Measurements from ENCODE around the gene SH3D21.

Gene SH3D21

DNA sequence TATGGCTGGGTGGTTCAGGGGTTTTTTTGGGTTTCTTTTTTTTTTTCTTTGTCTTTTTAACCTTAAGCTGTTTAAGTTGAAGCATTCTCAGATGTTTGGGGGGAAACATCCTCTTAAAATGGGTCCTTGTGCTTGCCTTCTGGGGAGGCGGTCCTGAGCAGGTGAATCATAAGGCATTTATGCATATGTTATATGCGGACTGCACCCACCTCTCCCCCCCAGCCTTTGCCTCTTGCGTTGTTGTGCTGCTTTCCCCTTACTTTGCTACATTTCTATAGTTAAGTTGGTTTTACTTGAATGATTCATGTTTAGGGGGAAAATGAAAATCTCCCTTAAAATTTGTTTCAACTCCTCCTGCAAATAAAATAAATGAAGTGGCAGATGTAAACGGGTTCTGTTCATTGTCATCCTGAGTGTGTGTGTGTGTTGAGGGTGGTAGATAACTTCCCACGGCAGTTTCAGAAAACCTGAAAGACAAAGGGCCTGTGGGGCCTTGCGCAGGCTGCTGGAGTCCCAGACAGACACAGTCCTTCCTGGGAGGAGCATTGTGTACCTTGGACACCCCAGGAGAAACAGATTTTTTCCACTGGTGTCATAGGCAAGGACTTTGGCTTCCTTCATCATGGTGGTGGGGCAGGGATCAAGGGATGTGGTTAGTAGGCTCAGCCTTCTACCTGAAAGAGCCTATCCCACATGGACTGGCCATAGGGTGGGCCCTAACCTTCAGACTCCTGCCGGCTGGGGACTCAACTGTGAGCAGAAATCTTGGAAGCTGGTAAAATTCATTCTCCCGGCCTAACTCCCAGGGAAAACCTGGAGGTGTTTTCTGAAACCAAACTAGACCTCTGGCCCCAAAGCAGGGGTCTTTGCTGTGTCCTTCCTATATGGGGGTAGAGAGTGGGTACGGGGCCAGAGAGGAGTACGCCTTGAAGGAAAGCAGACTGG, 926 bp upstream of the SH3D21 start:
- Histone ChIP-seq H3K79me1 (replicated peaks; ENCODE audit: low read length, poor library complexity, severe bottlenecking) (peaks cover 39% of the 10 kb centered on the region), H3K4me2 (ENCODE audit: low read length, poor library complexity, severe bottlenecking) (no peak overlapping the region), H2BK15ac (ENCODE audit: low read depth, poor library complexity, severe bottlenecking) (no peak overlapping the region), H3K9ac (ENCODE audit: low read length) (no peak overlapping the region), H3K18ac (ENCODE audit: low read depth in 1 of 2, low read length in 2 of 2) (peak overlapping the region in 1 of 2 experiments; percentile 2), H3K36me3 (ENCODE audit: control insufficient read depth in 1 of 2, insufficient read depth in 2 of 2, low read depth in 1 of 2, low read length in 2 of 2) (peaks cover 58 to 61% of the 10 kb centered on the region in 2 experiments), H4K91ac (ENCODE audit: low read length) (no peak overlapping the region), H2BK12ac (ENCODE audit: low read length in 2 of 2) (no peak overlapping the region), H3K23ac (ENCODE audit: low read length in 2 of 2) (no peak overlapping the region), H2BK120ac (ENCODE audit: low read depth, low read length) (no peak overlapping the region), H3K4ac (ENCODE audit: low read depth in 1 of 2, low read length in 2 of 2) (no peak overlapping the region), H4K8ac (ENCODE audit: low read length) (peak overlapping the region; percentile 25), H3K4me1 (ENCODE audit: control insufficient read depth, insufficient read depth, low read depth, low read length) (peaks cover 25% of the 10 kb centered on the region), H3K4me3 (ENCODE audit: insufficient read depth in 1 of 2, low read depth in 1 of 2, low read length in 2 of 2) (no peak overlapping the region), H3K14ac (ENCODE audit: low read length in 2 of 2) (no peak overlapping the region), H2BK5ac (ENCODE audit: low read depth, low read length, poor library complexity, severe bottlenecking) (no peak overlapping the region), H3K27ac (ENCODE audit: low read length, poor library complexity, severe bottlenecking) (no peak overlapping the region), H3K27me3 (ENCODE audit: control insufficient read depth in 1 of 2, insufficient read depth in 1 of 2, low read length in 2 of 2) (no peaks in the 10 kb centered on the region), H2AFZ (ENCODE audit: low read depth, low read length) (no peak overlapping the region), H3K9me3 (ENCODE audit: control insufficient read depth, low read length) (no peaks in the 10 kb centered on the region), H2AK5ac (ENCODE audit: low read length, severe bottlenecking) (peak overlapping the region; percentile 27)
- WGBS, result 90% methylated on average over 8 of the region's 10 CpGs
- DNase-seq, result peak; percentile 39

DNA sequence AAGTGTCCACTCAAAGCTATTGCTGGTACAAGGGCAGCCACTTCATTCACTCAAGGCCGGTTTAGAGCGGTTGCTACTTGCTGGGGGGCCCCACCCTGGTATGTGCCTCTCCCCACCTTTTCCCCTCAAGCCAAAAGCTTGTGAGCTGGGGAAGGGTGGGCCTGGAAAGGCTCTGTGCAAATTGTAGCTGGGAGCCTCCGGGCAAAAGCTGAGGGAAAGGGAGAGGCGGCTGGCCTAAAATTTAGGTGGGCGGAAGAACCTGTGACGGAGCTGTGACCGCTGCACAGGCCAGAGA, 306 bp upstream of the SH3D21 start:
- Histone ChIP-seq H3K4me1 (ENCODE audit: control insufficient read depth, insufficient read depth, low read depth, low read length) (peaks cover 25% of the 10 kb centered on the region), H4K91ac (ENCODE audit: low read length) (no peak overlapping the region), H3K14ac (ENCODE audit: low read length in 2 of 2) (no peak overlapping the region), H2BK120ac (ENCODE audit: low read depth, low read length) (no peak overlapping the region), H3K27me3 (ENCODE audit: control insufficient read depth in 1 of 2, insufficient read depth in 1 of 2, low read length in 2 of 2) (no peaks in the 10 kb centered on the region), H2AFZ (ENCODE audit: low read depth, low read length) (no peak overlapping the region), H2BK12ac (ENCODE audit: low read length in 2 of 2) (no peak overlapping the region), H3K4ac (ENCODE audit: low read depth in 1 of 2, low read length in 2 of 2) (no peak overlapping the region), H3K4me2 (ENCODE audit: low read length, poor library complexity, severe bottlenecking) (no peak overlapping the region), H3K79me1 (replicated peaks; ENCODE audit: low read length, poor library complexity, severe bottlenecking) (peaks cover 36% of the 10 kb centered on the region), H3K27ac (ENCODE audit: low read length, poor library complexity, severe bottlenecking) (no peak overlapping the region), H3K23ac (ENCODE audit: low read length in 2 of 2) (no peak overlapping the region), H2BK5ac (ENCODE audit: low read depth, low read length, poor library complexity, severe bottlenecking) (no peak overlapping the region), H3K36me3 (ENCODE audit: control insufficient read depth in 1 of 2, insufficient read depth in 2 of 2, low read depth in 1 of 2, low read length in 2 of 2) (peaks cover 54 to 55% of the 10 kb centered on the region in 2 experiments), H3K4me3 (ENCODE audit: insufficient read depth in 1 of 2, low read depth in 1 of 2, low read length in 2 of 2) (no peak overlapping the region), H3K9me3 (ENCODE audit: control insufficient read depth, low read length) (no peaks in the 10 kb centered on the region), H2AK5ac (ENCODE audit: low read length, severe bottlenecking) (no peak overlapping the region), H3K9ac (ENCODE audit: low read length) (no peak overlapping the region), H3K18ac (ENCODE audit: low read depth in 1 of 2, low read length in 2 of 2) (peak overlapping the region in 1 of 2 experiments; percentile 50), H4K8ac (ENCODE audit: low read length) (no peak overlapping the region), H2BK15ac (ENCODE audit: low read depth, poor library complexity, severe bottlenecking) (no peak overlapping the region)
- WGBS, result 81% methylated on average over 5 of the region's 7 CpGs
- DNase-seq, result no peak

DNA sequence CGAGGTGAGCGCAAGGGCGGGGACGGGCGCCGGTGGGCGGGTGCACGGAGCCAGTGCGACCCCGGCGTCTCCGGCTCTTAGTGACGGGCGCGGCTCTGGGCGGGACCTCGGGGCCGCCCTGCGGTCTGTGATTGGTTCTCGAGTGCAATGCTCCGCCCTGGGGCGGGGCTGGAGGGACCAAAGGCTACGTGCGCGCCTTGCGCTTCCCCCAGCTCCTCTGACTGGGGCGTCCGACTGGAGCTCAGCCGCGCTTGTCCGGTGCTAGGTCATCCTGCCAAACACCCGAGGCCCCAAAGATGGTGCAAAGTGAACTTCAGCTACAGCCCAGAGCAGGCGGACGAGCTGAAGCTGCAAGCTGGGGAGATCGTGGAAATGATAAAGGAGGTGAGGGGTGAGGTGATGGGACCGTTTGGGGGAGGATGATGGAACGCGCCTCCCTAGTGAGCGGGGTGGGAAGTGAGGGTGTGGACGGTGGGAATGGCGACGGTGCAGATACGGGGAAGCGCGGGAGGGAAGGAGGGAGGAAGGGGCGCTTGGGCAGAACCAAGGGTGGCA, 811 bp downstream of the SH3D21 start:
- peak overlapping the region in 1 of 2 experiments; percentile 90 for H3K14ac ChIP-seq (ENCODE audit: low read length in 2 of 2)
- H3K23ac ChIP-seq (ENCODE audit: low read length in 2 of 2), result peak overlapping the region in 1 of 2 experiments; percentile 97
- DNase-seq, result peak; percentile 91
- H3K27me3 ChIP-seq (ENCODE audit: control insufficient read depth in 1 of 2, insufficient read depth in 1 of 2, low read length in 2 of 2), result no peaks in the 10 kb centered on the region
- no peak overlapping the region for H2AK5ac ChIP-seq (ENCODE audit: low read length, severe bottlenecking)
- peaks cover 25% of the 10 kb centered on the region for H3K4me1 ChIP-seq (ENCODE audit: control insufficient read depth, insufficient read depth, low read depth, low read length)
- 3% methylated on average over 45 of the region's 46 CpGs for WGBS
- H3K27ac ChIP-seq (ENCODE audit: low read length, poor library complexity, severe bottlenecking), result no peak overlapping the region
- no peak overlapping the region for H4K91ac ChIP-seq (ENCODE audit: low read length)
- peaks cover 43 to 52% of the 10 kb centered on the region in 2 experiments for H3K36me3 ChIP-seq (ENCODE audit: control insufficient read depth in 1 of 2, insufficient read depth in 2 of 2, low read depth in 1 of 2, low read length in 2 of 2)
- H2AFZ ChIP-seq (ENCODE audit: low read depth, low read length), result peak overlapping the region; percentile 95
- peak overlapping the region; percentile 93 for H3K4me2 ChIP-seq (ENCODE audit: low read length, poor library complexity, severe bottlenecking)
- no peak overlapping the region for H2BK120ac ChIP-seq (ENCODE audit: low read depth, low read length)
- H2BK12ac ChIP-seq (ENCODE audit: low read length in 2 of 2), result peak overlapping the region in 1 of 2 experiments; percentile 76
- peak overlapping the region; percentile 3 to 91 for H3K18ac ChIP-seq (ENCODE audit: low read depth in 1 of 2, low read length in 2 of 2)
- no peak overlapping the region for H2BK15ac ChIP-seq (ENCODE audit: low read depth, poor library complexity, severe bottlenecking)
- H3K9me3 ChIP-seq (ENCODE audit: control insufficient read depth, low read length), result no peaks in the 10 kb centered on the region
- peaks cover 33% of the 10 kb centered on the region for H3K79me1 ChIP-seq (replicated peaks; ENCODE audit: low read length, poor library complexity, severe bottlenecking)
- peak overlapping the region in 1 of 2 experiments; percentile 79 for H3K4ac ChIP-seq (ENCODE audit: low read depth in 1 of 2, low read length in 2 of 2)
- peak overlapping the region; percentile 77 for H3K9ac ChIP-seq (ENCODE audit: low read length)
- no peak overlapping the region for H2BK5ac ChIP-seq (ENCODE audit: low read depth, low read length, poor library complexity, severe bottlenecking)
- peak overlapping the region; percentile 66 to 82 for H3K4me3 ChIP-seq (ENCODE audit: insufficient read depth in 1 of 2, low read depth in 1 of 2, low read length in 2 of 2)
- no peak overlapping the region for H4K8ac ChIP-seq (ENCODE audit: low read length)

DNA sequence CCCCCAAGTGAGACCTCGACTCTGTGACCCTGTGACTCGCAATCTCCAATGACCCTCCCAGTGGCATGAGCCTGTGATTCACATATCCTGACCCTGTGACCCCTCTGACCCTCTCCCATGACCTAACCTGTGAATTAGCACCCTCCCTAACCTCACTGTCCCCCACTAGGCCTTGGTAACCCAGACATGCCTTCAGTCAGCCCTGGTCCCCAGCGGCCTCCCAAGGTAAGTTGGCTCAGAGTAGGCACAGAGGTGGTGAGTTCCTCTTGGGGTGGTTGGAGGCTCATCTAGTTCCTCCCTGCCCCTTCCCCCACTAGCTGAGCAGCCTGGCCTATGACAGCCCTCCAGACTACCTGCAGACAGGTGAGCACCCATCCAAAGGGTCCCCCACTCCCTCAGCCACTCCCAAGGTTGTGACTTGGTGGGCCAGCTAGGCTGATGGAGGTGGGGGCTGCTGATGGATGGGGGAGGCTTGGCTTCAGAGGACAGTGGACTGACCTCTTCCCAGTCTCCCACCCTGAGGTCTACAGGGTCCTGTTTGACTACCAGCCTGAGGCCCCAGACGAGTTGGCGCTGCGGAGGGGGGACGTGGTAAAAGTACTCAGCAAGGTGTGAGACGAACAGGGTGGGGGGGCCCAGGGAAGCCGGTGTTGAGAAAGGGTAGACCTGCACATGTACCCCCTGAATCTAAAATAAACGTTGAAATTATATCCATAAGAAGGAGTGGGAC, 1.6 kb downstream of the SH3D21 start:
- 95% methylated on average over 9 of the region's 10 CpGs for WGBS
- no peak for DNase-seq
- Histone ChIP-seq H2AFZ (ENCODE audit: low read depth, low read length) (no peak overlapping the region), H3K4me2 (ENCODE audit: low read length, poor library complexity, severe bottlenecking) (no peak overlapping the region), H3K9ac (ENCODE audit: low read length) (peak overlapping the region; percentile 77), H2AK5ac (ENCODE audit: low read length, severe bottlenecking) (peak overlapping the region; percentile 11), H3K18ac (ENCODE audit: low read depth in 1 of 2, low read length in 2 of 2) (no peak overlapping the region), H4K91ac (ENCODE audit: low read length) (no peak overlapping the region), H2BK120ac (ENCODE audit: low read depth, low read length) (no peak overlapping the region), H4K8ac (ENCODE audit: low read length) (no peak overlapping the region), H3K4me3 (ENCODE audit: insufficient read depth in 1 of 2, low read depth in 1 of 2, low read length in 2 of 2) (peak overlapping the region in 1 of 2 experiments; percentile 82), H3K14ac (ENCODE audit: low read length in 2 of 2) (no peak overlapping the region), H2BK5ac (ENCODE audit: low read depth, low read length, poor library complexity, severe bottlenecking) (no peak overlapping the region), H3K36me3 (ENCODE audit: control insufficient read depth in 1 of 2, insufficient read depth in 2 of 2, low read depth in 1 of 2, low read length in 2 of 2) (peaks cover 35 to 45% of the 10 kb centered on the region in 2 experiments), H3K23ac (ENCODE audit: low read length in 2 of 2) (no peak overlapping the region), H3K27ac (ENCODE audit: low read length, poor library complexity, severe bottlenecking) (no peak overlapping the region), H3K4me1 (ENCODE audit: control insufficient read depth, insufficient read depth, low read depth, low read length) (peaks cover 25% of the 10 kb centered on the region), H2BK15ac (ENCODE audit: low read depth, poor library complexity, severe bottlenecking) (no peak overlapping the region), H3K79me1 (replicated peaks; ENCODE audit: low read length, poor library complexity, severe bottlenecking) (peaks cover 32% of the 10 kb centered on the region), H3K4ac (ENCODE audit: low read depth in 1 of 2, low read length in 2 of 2) (no peak overlapping the region), H3K27me3 (ENCODE audit: control insufficient read depth in 1 of 2, insufficient read depth in 1 of 2, low read length in 2 of 2) (no peaks in the 10 kb centered on the region), H2BK12ac (ENCODE audit: low read length in 2 of 2) (no peak overlapping the region), H3K9me3 (ENCODE audit: control insufficient read depth, low read length) (no peaks in the 10 kb centered on the region)
